Hematopoietic multipotent progenitor cell treated with erythropoietin and hydrocortisone succinate and interleukin-3 and kit ligand, for 4 days (in vitro differentiated cells): ENCODE data around the gene ABCB9.

Source experiments
- DNase-seq: peaks from one replicate; pipeline ENCODE4 v3.0.0-alpha.2; 2015

The ABCB9 gene

DNA sequence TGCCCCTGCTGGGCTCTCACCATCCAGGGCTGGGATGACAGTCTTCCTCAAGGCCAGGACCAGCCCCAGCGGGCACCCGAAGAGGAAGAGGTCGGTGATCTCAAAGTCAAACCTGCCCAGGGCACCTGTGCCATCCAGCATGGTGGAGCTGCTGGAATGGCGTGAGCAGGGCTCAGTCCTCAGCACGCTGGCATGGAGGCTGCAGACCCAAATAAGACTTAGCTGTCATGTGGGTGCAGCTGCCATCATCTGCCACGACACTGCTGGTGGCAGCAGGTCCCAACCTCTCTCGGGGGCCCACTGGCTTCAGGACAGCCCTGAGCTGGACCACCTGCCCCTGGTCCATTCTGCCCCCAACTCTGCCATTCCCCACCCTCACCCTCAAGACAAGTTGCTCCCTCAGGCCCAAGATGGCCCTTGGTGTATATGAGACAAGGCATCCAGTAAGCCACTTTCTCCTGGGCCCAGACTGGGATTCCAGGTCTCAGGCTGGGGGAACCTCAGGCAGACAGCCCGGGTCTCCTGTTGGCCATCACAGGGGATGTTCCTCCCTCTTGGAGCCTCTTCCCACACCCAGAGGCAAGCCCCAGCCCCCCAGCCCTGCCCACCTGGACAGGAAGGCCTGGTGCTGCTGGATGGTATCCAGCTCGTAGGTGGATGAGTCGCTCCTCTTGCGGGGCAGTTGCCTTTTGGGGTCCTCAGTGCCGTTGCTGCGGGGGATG lies 28.7 kb upstream of the ABCB9 start:
- DNase-seq = no peak

DNA sequence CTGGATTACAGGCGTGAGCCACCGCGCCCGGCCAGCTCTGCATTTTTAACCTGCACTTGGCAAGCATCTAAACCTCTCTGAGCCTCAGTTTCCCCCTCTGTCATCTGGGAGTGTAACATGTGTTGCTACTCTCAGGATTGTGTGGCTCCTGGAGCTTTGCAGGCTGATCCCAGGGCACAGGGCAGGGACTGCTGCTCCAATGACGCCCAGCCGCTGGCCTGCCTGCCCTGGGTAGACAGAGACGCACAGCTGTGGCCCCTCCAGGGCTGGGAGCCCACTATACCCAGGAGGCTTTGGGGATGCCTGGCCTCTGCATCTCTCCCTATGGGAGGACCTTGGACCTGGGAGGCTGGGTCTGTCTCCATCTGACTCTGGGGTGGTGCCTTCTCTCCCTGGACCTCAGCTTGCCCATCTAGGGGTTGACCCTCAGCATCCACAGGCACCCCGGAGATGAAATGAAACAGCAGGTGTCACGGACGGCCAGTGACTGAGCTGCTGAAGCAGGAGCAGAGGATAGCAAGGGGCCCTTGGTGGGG lies 27.9 kb upstream of the ABCB9 start:
- no peak for DNase-seq

DNA sequence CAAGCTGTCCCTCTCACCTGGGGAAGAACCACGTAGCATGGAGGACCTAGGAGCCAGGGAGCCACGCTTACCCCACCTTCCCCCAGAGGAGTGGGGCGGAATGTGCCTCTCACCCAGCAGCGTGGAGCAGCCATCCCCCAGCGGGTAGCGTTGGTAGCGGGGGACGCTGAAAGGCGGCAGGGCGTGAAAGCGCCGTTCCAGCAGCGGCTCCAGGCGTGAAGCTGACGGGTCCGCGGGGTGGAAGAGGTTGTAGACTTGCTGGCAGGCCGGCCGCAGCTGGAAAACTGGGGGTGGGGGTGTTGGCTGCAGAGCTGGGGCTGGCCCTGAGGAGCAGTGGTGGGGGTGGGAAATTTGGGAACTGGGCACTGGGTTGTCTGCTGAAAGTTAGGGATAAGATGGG lies 26.1 kb upstream of the ABCB9 start:
- no peak for DNase-seq

DNA sequence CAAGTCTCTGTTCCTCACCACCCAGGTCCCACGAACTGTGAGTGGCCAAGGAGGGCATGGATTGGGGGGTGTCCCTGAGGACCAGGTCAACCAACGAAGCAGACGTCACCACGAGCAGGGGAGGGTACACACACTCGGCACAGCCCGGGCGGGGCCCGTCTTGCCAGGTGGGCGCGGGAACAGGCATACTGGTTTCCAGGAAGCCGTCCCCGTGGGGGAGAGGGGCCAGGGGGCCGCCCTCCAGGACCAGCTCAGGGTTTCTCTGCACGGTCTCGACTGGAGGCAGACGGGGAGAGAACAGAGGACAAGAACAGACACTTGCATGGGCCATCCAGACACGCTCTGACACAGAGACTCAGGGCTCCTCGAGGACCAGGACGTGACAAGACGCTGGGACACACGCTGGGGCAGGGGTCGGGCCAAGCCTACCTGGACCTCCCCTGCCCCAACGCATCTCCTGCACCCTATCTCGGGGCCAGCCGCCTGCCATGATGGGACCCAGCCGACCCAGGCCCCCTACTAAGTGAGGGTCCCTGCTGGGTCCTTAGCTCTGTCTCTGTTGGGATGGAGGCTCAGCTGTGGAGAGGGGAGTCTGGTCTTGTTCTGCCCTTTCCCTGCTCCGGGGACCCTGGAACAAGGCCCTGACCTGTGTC lies 25.5 kb upstream of the ABCB9 start:
- DNase-seq = no peak

DNA sequence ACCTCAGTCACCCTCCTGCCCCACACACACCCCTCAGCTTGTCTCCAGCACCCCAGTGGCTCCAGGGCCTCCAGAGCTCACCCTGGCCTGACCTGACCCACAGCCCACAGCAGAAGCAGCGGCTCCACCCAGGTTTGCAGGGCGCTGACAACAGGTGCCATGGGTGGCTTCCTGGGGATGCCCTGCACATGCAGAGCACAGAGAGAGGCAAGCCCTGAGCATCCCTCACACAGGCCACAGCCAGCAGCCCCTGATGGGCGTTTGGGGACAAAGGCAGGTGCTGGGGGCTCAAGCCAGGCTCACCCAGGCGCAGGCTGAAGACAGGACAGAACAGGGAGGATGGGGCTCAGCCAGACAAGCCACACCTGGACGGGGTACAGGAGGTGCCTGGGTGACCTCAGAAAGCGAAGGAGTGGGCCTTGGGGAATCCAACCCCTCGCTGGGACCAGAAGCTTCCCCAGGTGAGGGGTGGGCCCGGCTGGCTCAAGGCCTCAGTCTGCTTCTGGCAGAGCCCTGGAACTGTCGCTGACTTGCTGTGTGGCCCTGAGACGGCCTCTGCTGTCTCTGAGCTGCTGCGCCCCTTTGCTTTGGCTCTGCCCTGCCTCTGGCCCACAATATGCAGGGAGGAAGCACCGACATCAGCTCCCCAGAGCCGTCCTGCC lies 24.8 kb upstream of the ABCB9 start:
- DNase-seq = no peak

DNA sequence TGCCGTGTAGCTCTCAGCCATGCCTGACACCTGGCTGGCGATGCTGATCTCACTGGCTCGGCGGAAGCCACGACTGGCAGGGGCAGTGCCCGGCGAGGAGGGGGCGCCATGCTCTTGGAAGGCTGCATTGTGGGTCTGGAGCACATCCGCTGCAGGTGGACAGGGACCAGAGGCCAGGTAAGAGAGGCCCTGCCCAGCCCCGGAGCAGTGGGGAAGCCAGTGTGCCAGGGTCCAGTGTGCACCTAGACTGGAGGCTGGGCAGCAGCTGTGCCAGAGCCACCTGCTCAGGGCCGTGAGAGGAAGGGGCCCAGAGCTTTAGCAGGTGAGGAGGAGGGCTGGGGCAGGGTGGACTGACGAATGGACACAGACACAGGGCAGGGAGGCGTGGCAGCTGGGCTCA lies 24.3 kb upstream of the ABCB9 start:
- no peak for DNase-seq

DNA sequence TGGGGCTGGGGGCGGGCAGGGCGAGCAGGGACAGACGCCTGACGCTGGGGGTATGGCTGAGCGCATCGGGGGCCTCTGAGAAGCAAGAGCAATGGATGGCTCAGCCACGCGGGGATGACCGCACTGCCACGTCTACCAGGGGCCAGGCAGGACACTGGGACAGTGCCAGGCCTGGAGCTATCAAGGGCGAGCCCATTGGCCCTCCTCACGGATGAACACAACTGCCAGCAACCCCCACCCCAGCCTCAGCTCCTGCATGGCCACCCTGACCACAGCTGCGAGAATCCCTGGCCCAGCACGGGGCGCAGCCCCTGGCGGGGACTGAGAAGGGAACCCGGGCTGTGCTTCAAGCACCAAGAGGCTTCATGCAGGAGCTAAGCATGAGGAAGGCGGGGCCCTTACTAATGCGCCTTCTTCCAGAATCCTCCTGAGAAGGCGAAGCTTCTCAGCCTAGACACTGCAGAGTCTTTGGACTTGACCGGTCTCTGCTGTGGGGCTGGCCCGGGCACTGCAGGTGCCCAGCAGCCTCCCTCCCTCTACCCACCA lies 23.7 kb upstream of the ABCB9 start:
- DNase-seq = no peak

DNA sequence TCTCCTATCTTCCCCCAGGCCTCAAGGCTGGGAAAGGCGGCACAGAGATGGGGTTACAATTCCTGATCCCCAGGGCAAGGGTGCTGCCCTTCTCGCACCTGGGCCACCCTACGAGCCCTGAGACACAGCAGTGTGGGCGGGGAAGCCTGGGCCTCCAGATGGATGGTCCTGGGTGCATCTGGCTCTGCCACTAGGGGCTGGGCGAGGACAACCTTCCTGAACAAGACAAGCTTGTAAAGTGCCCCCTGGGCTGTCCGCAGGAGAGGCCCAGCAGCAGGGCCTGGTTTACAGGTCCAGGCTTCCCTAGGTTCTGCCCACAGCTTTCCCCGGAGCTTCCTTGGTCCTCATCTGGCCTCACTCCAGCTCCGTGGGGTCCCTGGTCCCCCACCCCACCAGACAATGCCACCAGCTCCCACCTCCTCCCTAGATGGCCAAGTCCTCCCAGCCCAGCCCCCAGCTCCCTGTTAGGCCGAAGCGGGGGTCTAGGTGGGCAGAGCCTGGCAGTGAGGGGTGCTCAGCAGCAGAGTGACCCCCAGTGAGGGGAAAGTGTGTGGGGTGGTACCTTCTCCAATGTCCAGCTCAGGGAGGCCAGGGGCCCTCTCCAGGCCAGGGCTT lies 23.1 kb upstream of the ABCB9 start:
- no peak for DNase-seq

DNA sequence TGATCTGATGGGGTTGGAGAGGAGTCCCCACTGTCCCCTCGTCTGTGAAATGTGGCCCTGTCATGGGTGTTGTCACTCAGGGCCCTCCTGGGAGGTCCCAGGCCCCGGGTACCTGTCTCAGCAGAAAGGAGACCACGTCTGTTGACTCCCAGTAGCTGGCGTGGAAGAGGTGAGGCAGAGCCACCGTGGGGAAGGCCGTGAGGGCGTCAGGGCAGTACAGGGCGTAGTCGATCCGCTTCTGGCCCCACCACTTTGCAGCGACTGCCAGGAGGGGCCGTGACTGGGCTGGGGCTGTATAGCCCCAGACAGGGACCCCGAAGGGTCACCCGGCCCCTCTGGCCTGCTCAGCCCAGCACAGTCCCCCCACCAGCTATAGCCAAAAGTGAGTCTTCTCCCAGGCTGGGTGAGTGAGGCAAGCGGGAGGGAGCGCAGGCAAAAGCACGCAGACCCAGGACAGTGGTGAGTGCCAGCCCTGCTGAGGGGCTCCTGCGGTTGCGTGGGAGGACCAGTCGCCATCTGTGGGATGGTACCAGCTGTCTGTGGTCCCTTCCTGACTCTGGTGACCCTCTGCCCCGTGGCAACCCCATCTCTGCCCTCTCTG lies 22.4 kb upstream of the ABCB9 start:
- DNase-seq = no peak

DNA sequence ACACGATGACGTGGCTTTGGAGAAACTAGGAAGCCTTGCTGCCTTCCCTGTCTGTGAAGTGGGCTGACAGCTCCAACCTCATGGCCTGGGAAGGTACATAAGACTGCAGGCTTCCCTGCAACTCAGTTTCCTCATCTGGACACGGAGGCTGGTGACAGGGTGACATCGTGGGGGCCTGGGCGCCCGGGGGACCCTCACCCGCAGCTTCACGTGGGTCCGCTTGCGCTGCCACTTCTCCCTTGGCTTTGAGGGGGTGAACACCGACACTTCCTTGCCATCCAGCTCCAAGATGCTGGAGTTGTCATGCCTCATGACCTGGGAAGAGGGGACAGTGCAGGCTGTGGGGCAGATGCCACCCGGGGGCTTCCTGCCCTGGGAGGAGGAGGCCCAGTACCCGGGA lies 21.8 kb upstream of the ABCB9 start:
- DNase-seq = no peak

DNA sequence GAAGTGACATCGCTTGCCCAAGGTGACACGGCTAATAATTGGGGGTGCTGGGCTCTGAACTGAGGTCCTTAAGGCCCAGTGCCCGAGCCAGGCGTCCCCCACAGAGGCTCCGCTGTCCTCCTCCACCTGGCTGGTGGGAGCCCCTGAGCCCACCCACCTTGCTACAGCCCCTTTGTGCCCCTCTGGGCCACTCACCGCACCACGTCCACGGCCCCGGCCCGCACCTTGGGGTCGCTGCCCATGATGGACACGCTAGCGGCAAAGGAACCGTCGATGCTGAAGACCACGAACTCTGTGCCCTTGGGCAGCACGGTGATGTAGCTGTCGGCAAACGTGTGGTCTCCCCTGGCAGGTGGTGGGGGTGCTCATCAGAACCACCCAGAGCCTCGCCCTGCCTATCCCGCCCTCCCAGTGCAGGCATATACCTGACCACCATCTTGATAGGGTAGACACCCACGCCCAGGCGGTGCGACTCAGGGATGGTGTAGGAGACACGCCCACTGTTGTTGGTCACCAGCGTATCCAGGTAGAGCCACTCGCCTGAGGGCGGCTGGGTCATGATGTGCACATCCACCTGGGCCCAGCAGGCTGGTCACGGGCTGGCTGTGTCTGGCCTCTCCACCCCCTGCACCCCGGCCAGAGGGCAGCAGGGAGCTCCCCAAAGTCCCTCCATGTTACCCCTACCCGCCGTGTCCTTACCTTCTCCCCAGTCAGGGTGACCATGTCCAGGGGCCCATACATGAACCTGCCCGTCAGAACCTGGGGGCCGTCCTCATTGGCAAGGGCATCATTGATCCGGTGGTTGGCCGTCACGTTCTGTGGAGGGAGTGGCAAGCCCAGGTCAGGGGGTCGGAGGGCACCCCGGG lies 21.1 kb upstream of the ABCB9 start:
- DNase-seq = no peak

DNA sequence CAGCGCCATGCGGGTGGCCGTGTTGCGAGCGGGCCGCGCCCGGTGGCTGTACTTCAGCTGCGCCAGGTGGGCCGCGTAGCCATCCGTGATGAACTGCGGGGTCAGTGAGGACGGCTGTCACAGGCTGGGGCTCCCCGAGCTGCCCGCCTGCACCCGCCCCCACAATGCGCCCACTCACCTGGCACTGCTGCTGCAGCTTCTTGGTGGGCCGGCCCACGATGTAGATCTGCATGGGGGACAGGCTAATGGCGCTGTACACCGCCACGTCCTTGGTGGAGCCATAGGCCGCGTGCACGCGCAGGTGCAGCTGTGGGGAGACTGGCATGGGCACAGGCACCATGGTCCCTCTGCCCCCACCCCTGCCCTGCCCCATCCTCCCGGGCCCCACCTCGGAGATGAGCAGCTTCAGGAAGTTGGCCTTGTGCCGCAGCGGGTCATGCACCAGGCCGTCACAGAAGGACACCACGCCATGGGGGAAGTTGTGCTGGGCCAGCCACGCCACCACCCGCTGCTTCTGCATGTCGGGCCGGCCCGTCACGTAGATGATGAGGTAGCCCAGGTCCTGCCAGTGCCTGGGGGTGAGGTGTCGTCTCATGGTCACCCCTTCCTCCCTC lies 20.1 kb upstream of the ABCB9 start:
- no peak for DNase-seq

DNA sequence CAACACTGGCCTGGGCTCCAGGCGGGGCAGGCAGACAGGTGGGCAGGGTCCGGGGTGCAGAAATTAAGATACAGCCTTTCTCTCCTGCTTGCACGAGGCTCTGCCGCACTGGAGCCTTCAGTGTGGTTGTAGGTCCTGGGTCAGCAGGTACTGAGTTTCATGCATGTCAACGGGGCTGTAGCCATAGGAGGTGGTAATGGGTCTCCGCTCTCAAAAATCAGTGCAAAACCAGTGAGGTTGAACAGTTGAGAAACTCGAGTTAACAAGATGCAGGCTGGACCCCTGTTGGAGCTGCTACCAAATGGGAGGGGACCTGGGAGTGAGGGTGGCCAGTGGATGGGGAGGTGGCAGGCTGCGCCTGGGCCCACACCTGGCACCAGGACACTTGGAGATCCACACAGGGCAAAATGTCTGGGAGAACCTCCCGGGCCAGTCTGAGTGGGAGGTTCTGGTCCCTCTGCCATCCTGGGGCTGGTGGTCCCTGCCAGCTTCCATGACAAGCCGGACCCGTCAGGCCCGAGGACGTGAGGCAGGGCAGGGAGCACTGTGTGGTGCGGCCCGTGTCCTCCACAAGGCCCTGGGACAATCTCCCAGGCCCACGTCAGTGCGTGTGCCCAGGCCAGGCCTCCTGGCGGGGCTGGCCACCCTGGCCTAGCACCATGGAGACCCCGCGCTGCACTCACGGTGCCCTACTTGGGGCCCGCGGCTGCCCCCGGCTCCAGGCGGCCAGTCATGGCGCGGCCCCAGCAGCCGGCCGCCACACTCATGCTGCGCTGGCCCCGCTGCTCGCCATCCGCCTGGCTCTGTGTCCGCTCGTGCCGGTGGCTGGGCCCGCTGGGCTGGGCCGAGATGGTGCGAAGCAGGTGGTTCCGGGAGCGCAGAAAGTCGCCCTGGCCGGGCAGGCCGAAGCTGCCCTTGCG lies 19.3 kb upstream of the ABCB9 start:
- no peak for DNase-seq

DNA sequence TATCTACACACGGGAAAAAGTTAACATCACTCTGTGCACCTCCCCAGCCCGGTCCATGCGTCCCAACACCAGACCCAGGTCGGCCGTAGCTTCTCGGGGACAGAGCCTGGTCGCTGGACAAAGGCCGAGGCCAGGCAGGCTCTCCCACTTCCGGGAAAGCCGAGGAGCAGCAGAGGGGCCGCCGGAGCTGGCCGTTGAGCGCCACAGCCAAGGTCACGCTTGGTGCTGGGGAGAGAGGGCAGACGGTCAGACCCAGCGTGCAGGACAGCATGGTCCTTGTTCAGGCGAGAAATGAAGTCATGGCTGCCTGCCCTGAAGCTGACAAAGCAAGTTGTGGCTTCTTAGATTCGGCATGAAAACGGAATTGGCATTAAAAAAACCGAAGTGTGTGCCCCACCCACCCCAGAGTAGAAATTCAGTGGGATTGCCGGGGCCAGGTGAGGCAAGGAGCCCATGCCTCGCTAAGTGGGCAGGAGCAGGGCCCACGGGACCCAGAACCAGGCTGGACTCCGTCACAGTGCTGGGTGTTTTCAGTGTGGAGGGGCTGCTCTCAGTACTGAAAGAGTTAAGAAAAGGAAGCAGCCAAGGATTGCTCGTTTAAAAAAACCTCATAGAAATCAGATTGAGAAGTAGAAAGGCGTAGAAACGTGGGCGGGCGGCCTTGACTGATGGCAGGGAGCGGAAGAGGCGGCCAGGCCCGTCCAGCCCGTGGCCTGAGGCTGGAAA lies 18.5 kb upstream of the ABCB9 start:
- DNase-seq = peak; percentile 74

DNA sequence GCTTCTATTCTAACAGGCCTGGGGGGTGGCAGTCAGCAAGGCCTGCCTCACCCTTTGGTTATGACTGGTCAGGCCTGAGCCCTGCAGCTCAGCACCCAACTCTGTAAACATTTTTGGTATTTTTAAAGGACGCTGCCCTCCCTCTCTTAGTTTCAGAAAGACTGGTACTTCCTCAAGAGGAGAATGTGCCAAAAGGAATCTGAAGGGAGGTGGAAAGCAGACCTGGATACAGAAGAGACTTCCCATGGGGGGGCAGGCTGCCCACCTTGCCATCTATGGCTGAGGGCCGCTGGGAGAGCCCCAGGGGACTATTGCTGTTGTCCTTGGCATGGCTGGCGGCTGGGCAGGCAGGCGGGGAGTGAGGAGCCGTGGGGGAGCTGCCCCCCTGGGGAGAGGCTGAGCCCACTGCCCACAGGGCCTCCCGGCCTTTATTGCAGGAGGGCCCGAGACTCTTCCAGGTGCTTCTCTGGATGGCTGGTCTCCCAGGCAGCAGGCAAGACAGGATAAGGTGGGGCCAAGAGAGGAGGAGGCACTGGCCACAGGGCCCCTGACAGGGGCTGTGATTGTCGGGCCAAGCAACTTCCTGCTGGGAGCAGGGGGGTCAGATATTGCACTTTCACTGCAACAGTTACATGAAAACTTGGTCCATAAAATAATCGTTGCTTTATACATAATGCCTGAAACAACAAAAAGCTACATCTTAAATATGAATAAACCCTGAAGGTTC lies 17.7 kb upstream of the ABCB9 start:
- DNase-seq = peak; percentile 68

DNA sequence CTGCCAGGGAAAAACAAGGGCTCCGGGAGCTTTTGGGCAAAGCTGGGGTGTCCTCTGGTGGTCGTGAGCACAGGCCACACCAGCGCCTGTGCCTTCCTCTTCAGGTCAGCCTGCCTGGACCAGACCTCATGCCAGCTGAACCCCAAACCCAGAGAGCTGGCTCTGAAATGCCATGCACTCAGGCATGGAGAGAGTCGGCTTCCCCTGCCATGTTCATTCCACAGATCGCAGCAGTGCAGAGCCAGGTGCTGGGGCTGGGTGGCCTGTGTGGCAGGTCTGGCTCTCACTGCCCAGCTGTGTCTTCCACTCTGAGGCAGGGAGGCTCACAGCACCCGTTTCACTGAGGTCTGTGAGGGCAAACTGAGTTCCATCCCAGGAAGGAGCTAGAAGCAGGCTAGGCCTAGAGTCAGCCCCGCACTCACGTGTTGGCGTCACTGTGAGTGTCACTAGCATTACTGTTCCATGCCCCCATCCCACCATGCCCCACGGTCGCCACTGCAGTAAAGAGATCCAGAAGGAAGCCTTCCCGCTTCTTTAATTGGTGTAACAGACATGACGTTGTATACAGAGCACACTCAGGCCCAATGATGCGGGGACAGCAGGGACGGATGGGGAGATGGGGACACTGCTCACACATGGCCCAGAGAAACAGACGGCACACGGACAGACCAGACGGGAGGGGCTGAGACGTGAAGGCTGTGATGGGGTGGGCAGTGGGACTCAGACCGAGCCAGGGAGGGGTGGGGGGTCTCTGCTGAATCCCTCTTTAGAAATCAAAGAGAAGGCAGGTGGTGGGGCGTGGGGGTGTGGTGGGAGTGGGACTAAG lies 16.9 kb upstream of the ABCB9 start:
- DNase-seq = no peak

DNA sequence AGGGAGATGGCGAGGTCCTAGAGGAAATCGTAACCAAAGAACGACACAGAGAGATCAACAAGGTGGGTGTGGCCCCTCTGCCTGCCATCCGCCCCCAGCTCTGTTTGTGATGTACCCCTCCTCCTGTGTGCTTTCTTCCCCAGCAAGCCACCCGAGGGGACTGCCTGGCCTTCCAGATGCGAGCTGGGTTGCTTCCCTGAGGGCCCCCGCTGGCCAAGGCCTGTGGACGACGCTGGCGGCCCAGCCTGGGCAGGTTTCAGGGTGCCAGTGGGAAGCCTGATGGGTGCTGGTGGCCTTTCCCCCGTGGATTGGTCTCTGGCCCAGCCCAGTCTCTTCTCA lies 16.2 kb upstream of the ABCB9 start:
- DNase-seq = no peak
